Peyer's patch (tissue), 4 donors: ENCODE results near the gene NANOS2.

Experiments
- POLR2A ChIP-seq, 2 donors: fragments of 450-650 bp; IDR thresholded peaks; one replicate each; pipeline ENCODE4 v1.5.1; 2017; ENCODE audit warnings: antibody characterized with exemption in 2 of 2, mild to moderate bottlenecking in 2 of 2, moderate library complexity in 2 of 2
- TF ChIP-seq, protein P1 (sequence below), 6 experiments: fragments of 450-650 bp in 4 of 6; fragments of 200-600 bp in 2 of 6; sonication (generic) in 1 of 6; IDR thresholded peaks; one replicate each; pipeline ENCODE4 v1.5.1; 2017 to 2019; ENCODE audit warnings: antibody characterized with exemption in 6 of 6, mild to moderate bottlenecking in 3 of 6, moderate library complexity in 1 of 6

DNA sequence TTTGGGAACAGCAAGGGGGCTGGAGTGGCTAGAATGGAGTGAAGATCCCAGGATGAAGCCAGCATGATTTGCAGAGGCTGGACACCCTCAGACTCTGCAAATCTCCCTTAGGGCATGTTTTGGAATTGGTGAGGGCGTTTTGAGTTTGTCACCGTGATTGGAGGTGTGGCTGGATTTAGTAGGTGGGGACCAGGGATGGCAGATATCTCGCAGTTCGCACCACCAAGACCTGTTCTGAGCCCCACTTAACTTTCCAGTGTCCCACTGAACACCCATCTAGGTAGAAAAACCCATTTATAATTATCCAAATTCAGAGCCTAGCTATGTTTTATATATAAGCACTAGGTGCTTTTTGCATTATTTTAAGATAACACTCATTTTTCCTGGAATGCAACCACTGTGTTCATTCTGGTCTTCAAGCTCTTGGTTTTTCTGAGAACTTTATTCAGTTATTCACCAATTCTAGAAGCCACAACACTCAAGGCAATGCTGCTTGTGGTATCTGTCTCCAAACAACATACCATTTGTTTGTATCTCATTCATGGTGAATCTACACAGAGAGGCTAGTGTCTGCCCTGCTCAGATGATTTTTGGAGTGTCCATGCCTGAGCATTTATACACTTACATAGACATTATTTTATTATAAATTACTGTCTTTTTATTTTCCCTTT lies 3.0 kb upstream of the NANOS2 start:
- TF ChIP-seq, protein P1, sequence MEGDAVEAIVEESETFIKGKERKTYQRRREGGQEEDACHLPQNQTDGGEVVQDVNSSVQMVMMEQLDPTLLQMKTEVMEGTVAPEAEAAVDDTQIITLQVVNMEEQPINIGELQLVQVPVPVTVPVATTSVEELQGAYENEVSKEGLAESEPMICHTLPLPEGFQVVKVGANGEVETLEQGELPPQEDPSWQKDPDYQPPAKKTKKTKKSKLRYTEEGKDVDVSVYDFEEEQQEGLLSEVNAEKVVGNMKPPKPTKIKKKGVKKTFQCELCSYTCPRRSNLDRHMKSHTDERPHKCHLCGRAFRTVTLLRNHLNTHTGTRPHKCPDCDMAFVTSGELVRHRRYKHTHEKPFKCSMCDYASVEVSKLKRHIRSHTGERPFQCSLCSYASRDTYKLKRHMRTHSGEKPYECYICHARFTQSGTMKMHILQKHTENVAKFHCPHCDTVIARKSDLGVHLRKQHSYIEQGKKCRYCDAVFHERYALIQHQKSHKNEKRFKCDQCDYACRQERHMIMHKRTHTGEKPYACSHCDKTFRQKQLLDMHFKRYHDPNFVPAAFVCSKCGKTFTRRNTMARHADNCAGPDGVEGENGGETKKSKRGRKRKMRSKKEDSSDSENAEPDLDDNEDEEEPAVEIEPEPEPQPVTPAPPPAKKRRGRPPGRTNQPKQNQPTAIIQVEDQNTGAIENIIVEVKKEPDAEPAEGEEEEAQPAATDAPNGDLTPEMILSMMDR (IDR thresholded peaks at IDR 0.05), result no peak
- TF ChIP-seq POLR2A (IDR thresholded peaks at IDR 0.05), result no peak
